CD4-positive, CD25-positive, alpha-beta regulatory T cell (primary cell): ENCODE data around the gene PNP. TPM values are rescaled to one million over a fixed set of nuclear protein-coding genes. Genes with fewer than 3 reads are reported as not detected.
A peak's percentile ranks its signal among the peaks of the same experiment; 100 is the strongest.
"Not testable (repeated sequence)": the region's sequence is repeated elsewhere in the genome, so short reads cannot be mapped to it uniquely, and the experiment has no call there.

Source experiments
- ATAC-seq, 2 donors: fragments of 150-1000 bp; cut with Tn5 transposase; one replicate each; pipeline ENCODE4 v1.10.0; 2021; ENCODE audit warnings: low read depth in 2 of 2, moderate number of reproducible peaks in 2 of 2, moderate library complexity in 1 of 2
- DNase-seq, 3 donors: peaks; one replicate each; pipeline versions ENCODE4 v3.0.0 to v3.0.0-alpha.2; 2012 to 2022; ENCODE audit warnings: mixed read lengths in 1 of 3
- H3K27ac ChIP-seq: one replicate; pipeline ENCODE4 v1.7.0; 2013; ENCODE audit warnings: mild to moderate bottlenecking, low read length; ENCODE audit not compliant: insufficient read depth, poor library complexity, severe bottlenecking
- H3K27me3 ChIP-seq: one replicate; pipeline ENCODE4 v1.7.0; 2013; ENCODE audit warnings: low read length; ENCODE audit not compliant: control insufficient read depth, insufficient read depth
- H3K36me3 ChIP-seq: one replicate; pipeline ENCODE4 v1.7.0; 2013; ENCODE audit warnings: mild to moderate bottlenecking, low read length, moderate library complexity; ENCODE audit not compliant: control insufficient read depth, insufficient read depth
- H3K4me1 ChIP-seq: 2 replicates; pipeline ENCODE4 v1.7.0; 2013; ENCODE audit warnings: mild to moderate bottlenecking, low read length; ENCODE audit not compliant: insufficient read depth, control insufficient read depth, poor library complexity, severe bottlenecking
- H3K4me3 ChIP-seq: one replicate; pipeline ENCODE4 v1.7.0; 2013; ENCODE audit warnings: low read depth, mild to moderate bottlenecking, low read length, moderate library complexity
- H3K9me3 ChIP-seq, 2 experiments: 1 replicate in 1 of 2; 2 replicates in 1 of 2; pipeline ENCODE4 v1.7.0; 2013; ENCODE audit warnings: low read length in 2 of 2, mild to moderate bottlenecking in 1 of 2, moderate library complexity in 1 of 2; ENCODE audit not compliant: control insufficient read depth in 2 of 2
- H3K27ac Mint-ChIP-seq, 3 donors: one replicate each; pipeline ENCODE4 v1.8.0; 2020 to 2022; ENCODE audit warnings: mild to moderate bottlenecking in 3 of 3, mixed read lengths in 3 of 3, moderate library complexity in 2 of 3
- H3K27me3 Mint-ChIP-seq: one replicate; pipeline ENCODE4 v1.8.0; 2022; ENCODE audit warnings: mild to moderate bottlenecking, mixed read lengths
- H3K36me3 Mint-ChIP-seq: one replicate; pipeline ENCODE4 v1.8.0; 2020; ENCODE audit warnings: mixed read lengths
- H3K4me1 Mint-ChIP-seq, 4 donors: one replicate each; pipeline ENCODE4 v1.8.0; 2020 to 2022; ENCODE audit warnings: mixed read lengths in 4 of 4, mild to moderate bottlenecking in 1 of 4
- H3K4me3 Mint-ChIP-seq, 4 donors: one replicate each; pipeline ENCODE4 v1.8.0; 2020 to 2022; ENCODE audit warnings: mild to moderate bottlenecking in 4 of 4, mixed read lengths in 4 of 4, moderate library complexity in 3 of 4
- H3K9me3 Mint-ChIP-seq, 7 donors: one replicate each; pipeline ENCODE4 v1.8.0; 2020 to 2022; ENCODE audit warnings: mixed read lengths in 7 of 7, mild to moderate bottlenecking in 3 of 7, moderate library complexity in 2 of 7
- polyA plus RNA-seq, 4 donors: library from polyadenylated mRNA; unstranded; fragments of 300-500 nt; fragmentation: Illumina TruSeq; gene quantifications; one replicate each; pipeline ENCODE4 v1.2.3, GENCODE V29; 2021
- total RNA-seq: library from RNA; stranded (reverse); gene quantifications from one replicate; pipeline ENCODE4 v1.2.3, GENCODE V29; 2022

The PNP gene
- total and polyA plus RNA-seq, 5 donors from 2014 or later = 28.8 to 42.5 (median 39.1) TPM

GRCh38 chr14:20498622-20499021 is 29.4 kb downstream of the PNP start:
- H3K36me3 ChIP-seq = no peaks in the 10 kb centered on the region
- Mint-ChIP-seq H3K27me3 (peaks cover 16% of the 10 kb centered on the region), H3K9me3 (no peaks in the 10 kb centered on the region), H3K27ac (peak overlapping the region in 1 of 3 donors; percentile 12), H3K36me3 (no peaks in the 10 kb centered on the region), H3K4me1 (peaks cover 0 to 12% (median 2%) of the 10 kb centered on the region in 4 donors), H3K4me3 (peak overlapping the region in 1 of 4 donors; percentile 38)
- peaks cover 7% of the 10 kb centered on the region for H3K27me3 ChIP-seq
- no peak overlapping the region for H3K27ac ChIP-seq
- DNase-seq (no peak), ATAC-seq (no peak)
- no peaks in the 10 kb centered on the region for H3K4me1 ChIP-seq
- H3K9me3 ChIP-seq = no peaks in the 10 kb centered on the region
- no peak overlapping the region for H3K4me3 ChIP-seq

- Histone ChIP-seq H3K27me3 (peaks cover 7% of the 10 kb centered on the region), H3K36me3 (no peaks in the 10 kb centered on the region), H3K27ac (no peak overlapping the region), H3K4me1 (no peaks in the 10 kb centered on the region), H3K9me3 (no peaks in the 10 kb centered on the region), H3K4me3 (no peak overlapping the region)
- no peak for DNase-seq
- Mint-ChIP-seq H3K36me3 (no peaks in the 10 kb centered on the region), H3K27ac (peak overlapping the region in 1 of 3 donors; percentile 48), H3K4me1 (peaks cover 0 to 14% (median 3%) of the 10 kb centered on the region in 4 donors), H3K4me3 (no peak overlapping the region), H3K9me3 (no peaks in the 10 kb centered on the region), H3K27me3 (peaks cover 17% of the 10 kb centered on the region)
- no peak for ATAC-seq
Measured at GRCh38 chr14:20499108-20499507, 29.9 kb downstream of the PNP start.

GRCh38 chr14:20499881-20500280 is 30.7 kb downstream of the PNP start:
- Mint-ChIP-seq H3K27ac (no peak overlapping the region), H3K36me3 (no peaks in the 10 kb centered on the region)
- no peak overlapping the region for H3K4me3 ChIP-seq

DNA sequence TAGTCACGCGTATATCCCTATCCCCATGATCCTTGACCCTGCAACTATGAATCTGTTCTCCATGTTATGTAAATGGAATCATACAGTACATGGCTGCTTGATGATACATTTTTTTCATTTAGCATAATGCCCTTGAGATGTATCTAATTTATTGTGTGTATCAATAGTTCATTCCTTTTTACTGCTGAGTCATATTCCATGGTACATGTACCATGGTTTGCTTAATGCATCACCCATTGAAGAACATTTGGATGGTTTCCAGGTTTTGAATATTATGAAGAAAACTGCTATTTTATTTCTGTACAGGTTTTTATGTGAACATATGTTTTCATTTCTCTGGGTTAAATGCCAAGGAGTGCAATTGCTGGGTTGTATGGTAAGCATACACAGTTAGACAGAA is 32.1 kb downstream of the PNP start:
- no peak for ATAC-seq

More at GRCh38 chr14:20499881-20500280, 30.7 kb downstream of the PNP start:
- ATAC-seq (no peak), DNase-seq (no peak)
- Mint-ChIP-seq H3K27me3 (peaks cover 17% of the 10 kb centered on the region), H3K9me3 (no peaks in the 10 kb centered on the region), H3K4me3 (no peak overlapping the region), H3K4me1 (peaks cover 0 to 11% (median 3%) of the 10 kb centered on the region in 4 donors)
- peaks cover 7% of the 10 kb centered on the region for H3K27me3 ChIP-seq
- H3K4me1 ChIP-seq = no peaks in the 10 kb centered on the region
- H3K36me3 ChIP-seq = no peaks in the 10 kb centered on the region
- no peaks in the 10 kb centered on the region for H3K9me3 ChIP-seq
- H3K27ac ChIP-seq = no peak overlapping the region

DNA sequence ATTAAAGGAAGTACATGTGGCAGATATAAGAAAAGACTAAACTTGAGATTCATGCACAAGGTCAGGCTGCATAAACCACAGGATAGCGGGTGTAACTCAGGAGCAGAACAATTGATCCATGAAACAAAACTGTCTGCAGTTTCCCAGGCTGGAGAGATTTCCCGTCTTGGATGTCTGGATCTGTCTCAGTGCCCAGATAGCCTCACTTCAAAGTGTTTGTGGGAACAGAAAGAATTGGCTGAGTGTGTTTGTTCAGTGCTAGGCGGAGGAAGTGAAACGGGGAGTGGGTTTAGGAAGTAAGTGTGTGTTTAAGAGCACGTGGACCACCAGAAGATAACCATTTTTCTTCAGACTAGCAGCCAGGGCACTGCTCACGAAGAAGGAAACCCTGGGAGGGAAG is 34.7 kb downstream of the PNP start:
- peaks cover 4% of the 10 kb centered on the region for H3K27me3 Mint-ChIP-seq
- ATAC-seq (no peak), DNase-seq (no peak)
- H3K27ac ChIP-seq = no peak overlapping the region
- no peak overlapping the region for H3K4me3 ChIP-seq
- H3K9me3 Mint-ChIP-seq = no peaks in the 10 kb centered on the region
- H3K36me3 ChIP-seq = no peaks in the 10 kb centered on the region
- no peaks in the 10 kb centered on the region for H3K9me3 ChIP-seq
- H3K4me1 Mint-ChIP-seq = peaks cover 0 to 6% (median under 1%) of the 10 kb centered on the region in 4 donors
- H3K4me3 Mint-ChIP-seq = no peak overlapping the region
- no peaks in the 10 kb centered on the region for H3K4me1 ChIP-seq
- H3K36me3 Mint-ChIP-seq = no peaks in the 10 kb centered on the region
- H3K27me3 ChIP-seq = peaks cover 7% of the 10 kb centered on the region
- H3K27ac Mint-ChIP-seq = peak overlapping the region in 1 of 3 donors; percentile 74

More for the DNA sequence above, 32.1 kb downstream of the PNP start:
- Mint-ChIP-seq H3K36me3 (no peaks in the 10 kb centered on the region), H3K27ac (no peak overlapping the region), H3K4me3 (no peak overlapping the region), H3K27me3 (peaks cover 8% of the 10 kb centered on the region), H3K4me1 (peaks cover 0 to 6% (median under 1%) of the 10 kb centered on the region in 4 donors), H3K9me3 (no peaks in the 10 kb centered on the region)
- H3K27ac ChIP-seq = no peak overlapping the region
- no peak for DNase-seq
- H3K4me1 ChIP-seq = no peaks in the 10 kb centered on the region
- H3K36me3 ChIP-seq = no peaks in the 10 kb centered on the region
- H3K9me3 ChIP-seq = no peaks in the 10 kb centered on the region
- H3K27me3 ChIP-seq = peaks cover 7% of the 10 kb centered on the region
- H3K4me3 ChIP-seq = no peak overlapping the region

- H3K36me3 Mint-ChIP-seq, H3K27me3 ChIP-seq, H3K27ac ChIP-seq, ATAC-seq, H3K27ac Mint-ChIP-seq, H3K9me3 Mint-ChIP-seq, H3K36me3 ChIP-seq, H3K4me3 ChIP-seq, H3K4me3 Mint-ChIP-seq, H3K9me3 ChIP-seq, H3K27me3 Mint-ChIP-seq, DNase-seq, H3K4me1 Mint-ChIP-seq, H3K4me1 ChIP-seq: not testable (repeated sequence)
Measured at GRCh38 chr14:20506276-20506675, 37.1 kb downstream of the PNP start.

DNA sequence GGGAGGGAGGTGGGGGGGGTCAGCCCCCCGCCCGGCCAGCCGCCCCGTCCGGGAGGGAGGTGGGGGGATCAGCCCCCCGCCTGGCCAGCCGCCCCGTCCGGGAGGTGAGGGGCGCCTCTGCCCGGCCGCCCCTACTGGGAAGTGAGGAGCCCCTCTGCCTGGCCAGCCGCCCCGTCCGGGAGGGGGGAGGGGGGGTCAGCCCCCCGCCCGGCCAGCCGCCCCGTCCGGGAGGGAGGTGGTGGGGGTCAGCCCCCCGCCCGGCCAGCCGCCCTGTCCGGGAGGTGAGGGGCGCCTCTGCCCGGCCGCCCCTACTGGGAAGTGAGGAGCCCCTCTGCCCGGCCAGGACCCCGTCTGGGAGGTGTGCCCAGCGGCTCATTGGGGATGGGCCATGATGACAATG is 37.5 kb downstream of the PNP start:
- not testable (repeated sequence) for H3K27ac ChIP-seq, H3K27me3 ChIP-seq, H3K36me3 Mint-ChIP-seq, ATAC-seq, H3K27me3 Mint-ChIP-seq, H3K4me1 ChIP-seq, H3K9me3 Mint-ChIP-seq, H3K4me3 ChIP-seq, DNase-seq, H3K9me3 ChIP-seq, H3K4me1 Mint-ChIP-seq, H3K4me3 Mint-ChIP-seq, H3K36me3 ChIP-seq, H3K27ac Mint-ChIP-seq

DNA sequence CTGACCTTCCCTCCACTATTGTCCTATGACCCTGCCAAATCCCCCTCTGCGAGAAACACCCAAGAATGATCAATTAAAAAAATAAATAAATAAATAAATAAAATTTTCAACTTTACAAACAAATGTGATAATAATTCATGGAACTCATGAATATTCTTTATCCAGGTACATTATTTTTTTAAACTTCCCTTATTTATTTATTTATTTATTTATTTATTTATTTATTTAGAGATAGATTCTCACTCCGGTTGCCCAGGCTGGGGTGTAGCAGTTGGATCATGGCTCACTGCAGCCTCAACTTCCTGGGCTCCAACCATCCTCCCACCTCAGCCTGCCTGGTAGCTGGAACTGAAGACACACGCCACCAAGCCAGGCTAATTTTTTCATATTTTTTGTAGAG is 38.3 kb downstream of the PNP start:
- peaks cover 11% of the 10 kb centered on the region for H3K27me3 Mint-ChIP-seq
- not testable (repeated sequence) for ATAC-seq, H3K9me3 Mint-ChIP-seq

More for the DNA sequence above, 38.3 kb downstream of the PNP start:
- DNase-seq, H3K27ac Mint-ChIP-seq, H3K4me1 Mint-ChIP-seq, H3K4me3 ChIP-seq, H3K4me3 Mint-ChIP-seq, H3K36me3 ChIP-seq, H3K27me3 ChIP-seq, H3K4me1 ChIP-seq, H3K36me3 Mint-ChIP-seq, H3K27ac ChIP-seq, H3K9me3 ChIP-seq: not testable (repeated sequence)
